Activated CD4-positive, alpha-beta memory T cell treated with anti-CD3 and anti-CD28 coated beads, Interleukin-2, amount 10 ng/mL, durations not matched to agents 7 days and 5 days (primary cell): ENCODE measurements around the gene CEP170B. TPM values are rescaled to one million over a fixed set of nuclear protein-coding genes. Genes with fewer than 3 reads are reported as not detected.
"Not testable (repeated sequence)": the region's sequence is repeated elsewhere in the genome, so short reads cannot be mapped to it uniquely, and the experiment has no call there.

Experiments used
- CTCF ChIA-PET: fragments of 350-600 bp; sonication (Branson Sonifier 250); formaldehyde crosslinking; loops from one replicate; lab custom pipeline; 2021; ENCODE audit warnings: antibody characterized with exemption, inconsistent platforms; lab: Charles Lee
- POLR2A ChIA-PET: fragments of 350-600 bp; sonication (Branson Sonifier 250); formaldehyde crosslinking; loops from one replicate; lab custom pipeline; 2021; ENCODE audit warnings: antibody characterized with exemption; lab: Charles Lee
- DNase-seq: peaks from one replicate; pipeline ENCODE4 v3.0.0-alpha.2; 2020
- H3K27ac Mint-ChIP-seq: one replicate; pipeline ENCODE4 v1.8.0; 2021; ENCODE audit warnings: mild to moderate bottlenecking, mixed read lengths
- H3K27me3 Mint-ChIP-seq: one replicate; pipeline ENCODE4 v1.8.0; 2021; ENCODE audit warnings: mixed read lengths
- H3K36me3 Mint-ChIP-seq: one replicate; pipeline ENCODE4 v1.8.0; 2021; ENCODE audit warnings: low read depth, mixed read lengths
- H3K4me1 Mint-ChIP-seq: one replicate; pipeline ENCODE4 v1.8.0; 2021; ENCODE audit warnings: mixed read lengths
- H3K4me3 Mint-ChIP-seq: one replicate; pipeline ENCODE4 v1.8.0; 2021; ENCODE audit warnings: mild to moderate bottlenecking, mixed read lengths
- H3K9me3 Mint-ChIP-seq: one replicate; pipeline ENCODE4 v1.8.0; 2021; ENCODE audit warnings: mixed read lengths
- total RNA-seq, 2 experiments: library from RNA; stranded (reverse); gene quantifications; one replicate each; pipeline ENCODE4 v1.2.3, GENCODE V29; 2021

CEP170B gene
- total RNA-seq, 2 experiments from 2014 or later: 3.0 to 3.2 TPM

GRCh38 chr14:104919152-104919992, 54.3 kb downstream of the CEP170B start:
- H3K27ac Mint-ChIP-seq, DNase-seq, H3K36me3 Mint-ChIP-seq, H3K4me3 Mint-ChIP-seq, H3K4me1 Mint-ChIP-seq, CTCF ChIA-PET, H3K9me3 Mint-ChIP-seq, POLR2A ChIA-PET: not testable (repeated sequence)
- H3K27me3 Mint-ChIP-seq: peaks cover 16% of the 10 kb centered on the region

GRCh38 chr14:104919993-104920315, 54.9 kb downstream of the CEP170B start:
- no peak overlapping the region for H3K27ac Mint-ChIP-seq
- H3K4me3 Mint-ChIP-seq: no peak overlapping the region
- H3K36me3 Mint-ChIP-seq: no peaks in the 10 kb centered on the region
- H3K4me1 Mint-ChIP-seq: no peaks in the 10 kb centered on the region
- H3K9me3 Mint-ChIP-seq: peaks cover 3% of the 10 kb centered on the region
- POLR2A ChIA-PET: no interaction called here
- CTCF ChIA-PET: no interaction called here
- DNase-seq: no peak
- peaks cover 12% of the 10 kb centered on the region for H3K27me3 Mint-ChIP-seq

- H3K27ac Mint-ChIP-seq: no peak overlapping the region
- H3K27me3 Mint-ChIP-seq: peaks cover 6% of the 10 kb centered on the region
Observed at GRCh38 chr14:104923640-104924420, 58.8 kb downstream of the CEP170B start.

GRCh38 chr14:104924421-104925213, 59.5 kb downstream of the CEP170B start, which contains the start of gene PLD4:
PLD4 (plus strand) TSS chr14:104924879; CDS start chr14:104927141, 2,262 bp downstream.
- Mint-ChIP-seq H3K27ac (no peak within 1 kb of the TSS), H3K27me3 (peaks cover 2% of the 10 kb centered on the region), H3K4me1 (no peaks in the 10 kb centered on the region), H3K36me3 (no peaks in the 10 kb centered on the region), H3K4me3 (no peak within 1 kb of the TSS), H3K9me3 (peaks cover 3% of the 10 kb centered on the region)
- no peak for DNase-seq
- POLR2A ChIA-PET: no interaction called here
- CTCF ChIA-PET: interaction anchor here (1.1 kb wide), 1 partner anchor 10 kb away, joined by 3 read pairs; no protein-coding TSS in a partner anchor

More at GRCh38 chr14:104923640-104924420, 58.8 kb downstream of the CEP170B start:
- POLR2A ChIA-PET: no interaction called here
- Mint-ChIP-seq H3K36me3 (no peaks in the 10 kb centered on the region), H3K9me3 (peaks cover 3% of the 10 kb centered on the region), H3K4me1 (no peaks in the 10 kb centered on the region), H3K4me3 (no peak overlapping the region)
- CTCF ChIA-PET: no interaction called here
- no peak for DNase-seq

- POLR2A ChIA-PET: no interaction called here
- CTCF ChIA-PET: interaction anchor here (1.1 kb wide), 1 partner anchor 10 kb away, joined by 3 read pairs; no protein-coding TSS in a partner anchor
- H3K9me3 Mint-ChIP-seq: peaks cover 3% of the 10 kb centered on the region
Observed at GRCh38 chr14:104925214-104925854, 60.3 kb downstream of the CEP170B start.

GRCh38 chr14:104925855-104926609, 61.0 kb downstream of the CEP170B start:
- POLR2A ChIA-PET: no interaction called here
- Mint-ChIP-seq H3K4me3 (no peak overlapping the region), H3K9me3 (peaks cover 3% of the 10 kb centered on the region), H3K4me1 (no peaks in the 10 kb centered on the region), H3K36me3 (no peaks in the 10 kb centered on the region), H3K27me3 (no peaks in the 10 kb centered on the region), H3K27ac (no peak overlapping the region)
- no peak for DNase-seq
- CTCF ChIA-PET: no interaction called here

More at GRCh38 chr14:104925214-104925854, 60.3 kb downstream of the CEP170B start:
- Mint-ChIP-seq H3K4me3 (no peak overlapping the region), H3K36me3 (no peaks in the 10 kb centered on the region), H3K27ac (no peak overlapping the region), H3K4me1 (no peaks in the 10 kb centered on the region), H3K27me3 (no peaks in the 10 kb centered on the region)
- DNase-seq: no peak

GRCh38 chr14:104926619-104927431, 61.8 kb downstream of the CEP170B start:
- no peaks in the 10 kb centered on the region for H3K4me1 Mint-ChIP-seq
- no peaks in the 10 kb centered on the region for H3K36me3 Mint-ChIP-seq
- peaks cover 3% of the 10 kb centered on the region for H3K9me3 Mint-ChIP-seq
- no peak overlapping the region for H3K27ac Mint-ChIP-seq
- ChIA-PET POLR2A (no interaction called here), CTCF (no interaction called here)
- H3K4me3 Mint-ChIP-seq: no peak overlapping the region
- DNase-seq: no peak
- H3K27me3 Mint-ChIP-seq: no peaks in the 10 kb centered on the region

GRCh38 chr14:104927432-104927816, 62.4 kb downstream of the CEP170B start:
- H3K27ac Mint-ChIP-seq: no peak overlapping the region
- no peak for DNase-seq
- no peaks in the 10 kb centered on the region for H3K36me3 Mint-ChIP-seq
- no peaks in the 10 kb centered on the region for H3K27me3 Mint-ChIP-seq
- peaks cover 3% of the 10 kb centered on the region for H3K9me3 Mint-ChIP-seq
- H3K4me3 Mint-ChIP-seq: no peak overlapping the region
- ChIA-PET CTCF (no interaction called here), POLR2A (no interaction called here)
- H3K4me1 Mint-ChIP-seq: no peaks in the 10 kb centered on the region

- H3K4me3 Mint-ChIP-seq: no peak overlapping the region
- H3K27ac Mint-ChIP-seq: no peak overlapping the region
- peaks cover 3% of the 10 kb centered on the region for H3K9me3 Mint-ChIP-seq
- no peak for DNase-seq
- ChIA-PET POLR2A (no interaction called here), CTCF (no interaction called here)
- H3K4me1 Mint-ChIP-seq: no peaks in the 10 kb centered on the region
- no peaks in the 10 kb centered on the region for H3K36me3 Mint-ChIP-seq
- H3K27me3 Mint-ChIP-seq: no peaks in the 10 kb centered on the region
Observed at GRCh38 chr14:104927901-104928300, 62.8 kb downstream of the CEP170B start.

- ChIA-PET CTCF (no interaction called here), POLR2A (no interaction called here)
- Mint-ChIP-seq H3K27me3 (no peaks in the 10 kb centered on the region), H3K27ac (no peak overlapping the region), H3K4me3 (no peak overlapping the region), H3K9me3 (peaks cover 3% of the 10 kb centered on the region), H3K4me1 (no peaks in the 10 kb centered on the region), H3K36me3 (no peaks in the 10 kb centered on the region)
- no peak for DNase-seq
Observed at GRCh38 chr14:104928391-104929133, 63.5 kb downstream of the CEP170B start.
